HEK293 (cell line): ENCODE results near the gene OSBPL1A.

Experiments used
- CTCF ChIA-PET: fragments of 350-600 bp; formaldehyde crosslinking; extraction: SDS; loops from one replicate; lab custom pipeline; 2021; ENCODE audit warnings: antibody characterized with exemption; lab: Yijun Ruan, JAX
- POLR2A ChIA-PET: fragments of 300-600 bp; formaldehyde crosslinking; extraction: SDS; loops from one replicate; lab custom pipeline; 2020; ENCODE audit warnings: antibody characterized with exemption, inconsistent platforms; lab: Yijun Ruan, JAX
- H3K27ac ChIP-seq: fragments of 200-500 bp; sonication (Bioruptor generic); 2 replicates; pipeline ENCODE4 v1.5.1; 2014; ENCODE audit warnings: low read depth, low read length, control low read depth, inconsistent platforms; ENCODE audit errors: extremely low read depth
- H3K36me3 ChIP-seq, 2 experiments: fragments of 200-500 bp in 1 of 2; sonication (Bioruptor generic) in 1 of 2; 1 replicate in 1 of 2; 2 replicates in 1 of 2; pipeline ENCODE4 v1.5.1; 2014 to 2017; ENCODE audit warnings: inconsistent platforms in 2 of 2, low read length in 2 of 2; ENCODE audit not compliant: control insufficient read depth in 2 of 2, insufficient read depth in 1 of 2
- H3K4me1 ChIP-seq: fragments of 200-500 bp; sonication (Bioruptor generic); 2 replicates; pipeline ENCODE4 v1.5.1; 2014; ENCODE audit warnings: mild to moderate bottlenecking, low read length, inconsistent platforms; ENCODE audit not compliant: control insufficient read depth, insufficient read depth
- H3K4me3 ChIP-seq: 2 replicates; pipeline ENCODE4 v1.5.1; 2011; ENCODE audit warnings: low read depth, mild to moderate bottlenecking, control low read depth, low read length, moderate library complexity
- H3K9me3 ChIP-seq: fragments of 200-500 bp; sonication (Bioruptor generic); 2 replicates; pipeline ENCODE4 v1.5.1; 2014; ENCODE audit warnings: low read depth, low read length, inconsistent platforms; ENCODE audit not compliant: control insufficient read depth, insufficient read depth
- ZIC2 ChIP-seq: fragments of 450-650 bp; formaldehyde crosslinking; IDR thresholded peaks from 2 replicates; pipeline ENCODE4 v1.5.1; 2016; ENCODE audit warnings: missing biosample characterization, missing genetic modification characterization
- ZNF391 ChIP-seq: fragments of 450-650 bp; formaldehyde crosslinking; IDR thresholded peaks from 2 replicates; pipeline ENCODE4 v1.5.1; 2016; ENCODE audit warnings: low read depth, missing biosample characterization, missing genetic modification characterization, borderline replicate concordance
- ZNF510 ChIP-seq: fragments of 450-650 bp; formaldehyde crosslinking; IDR thresholded peaks from 2 replicates; pipeline ENCODE4 v1.5.1; 2018; ENCODE audit warnings: mild to moderate bottlenecking, missing genetic modification characterization, missing biosample characterization; ENCODE audit not compliant: insufficient replicate concordance
- ZNF658 ChIP-seq: fragments of 450-650 bp; formaldehyde crosslinking; IDR thresholded peaks from 2 replicates; pipeline ENCODE4; 2016; ENCODE audit warnings: missing biosample characterization, missing genetic modification characterization
- ZNF776 ChIP-seq: fragments of 450-650 bp; formaldehyde crosslinking; IDR thresholded peaks from 2 replicates; pipeline ENCODE4 v1.5.0; 2017; ENCODE audit warnings: missing biosample characterization, missing genetic modification characterization, borderline replicate concordance
- TF ChIP-seq, protein P1 (sequence below): fragments of 450-650 bp; formaldehyde crosslinking; IDR thresholded peaks from 2 replicates; pipeline ENCODE4 v1.5.1; 2016; ENCODE audit warnings: missing biosample characterization, missing genetic modification characterization
- TF ChIP-seq, protein P2 (sequence below): fragments of 450-650 bp; IDR thresholded peaks from 2 replicates; pipeline ENCODE4 v1.5.1; 2018; ENCODE audit warnings: missing biosample characterization, missing genetic modification characterization
- TF ChIP-seq, protein P3 (sequence below): fragments of 450-650 bp; formaldehyde crosslinking; conservative IDR thresholded peaks from 2 replicates; pipeline ENCODE4 v1.5.1; 2016; ENCODE audit warnings: low read depth, missing biosample characterization, missing genetic modification characterization
- TF ChIP-seq, protein P4 (sequence below): fragments of 450-650 bp; formaldehyde crosslinking; IDR thresholded peaks from 2 replicates; pipeline ENCODE4 v1.5.1; 2016; ENCODE audit warnings: missing biosample characterization, missing genetic modification characterization, borderline replicate concordance

OSBPL1A gene

DNA sequence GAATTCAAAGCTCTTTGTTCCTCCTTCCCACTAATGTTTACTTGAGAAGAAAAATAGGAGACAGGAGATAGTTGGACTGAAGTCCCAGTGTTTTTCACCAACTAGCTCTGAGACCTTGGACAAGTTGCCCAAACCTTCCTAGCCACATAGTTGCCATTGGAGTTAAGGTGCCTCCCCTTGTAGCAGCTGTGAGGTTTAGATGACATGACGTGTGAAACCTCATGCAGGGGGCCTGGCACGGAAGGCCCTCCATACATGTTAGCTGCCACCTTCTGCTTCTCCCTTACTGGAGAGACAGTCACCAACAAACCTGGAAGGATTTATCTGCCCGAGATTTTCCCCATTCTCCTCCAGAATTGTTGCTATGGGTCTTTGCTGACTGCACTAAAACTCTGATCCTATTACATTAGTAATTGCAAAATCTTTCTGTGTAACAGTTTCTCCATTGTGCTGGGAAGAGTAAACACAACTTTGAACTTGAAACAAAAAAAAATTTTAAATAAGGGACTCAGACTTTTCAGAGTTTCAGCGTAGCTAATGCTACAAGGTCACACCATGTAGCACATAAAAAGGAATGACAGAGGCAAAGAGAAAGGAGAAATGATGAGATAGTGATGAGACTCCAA, 282.6 kb downstream of the OSBPL1A start:
- Histone ChIP-seq H3K36me3 (no peaks in the 10 kb centered on the region), H3K4me3 (no peak overlapping the region), H3K27ac (no peak overlapping the region), H3K4me1 (no peaks in the 10 kb centered on the region), H3K9me3 (no peaks in the 10 kb centered on the region)
- ChIA-PET POLR2A (interaction anchor here (0.7 kb wide), 1 partner anchor 24 kb away, joined by 4 read pairs; the partner anchor contains the start of gene CABYR), CTCF (interaction anchor here (0.7 to 2.6 kb wide), 3 partner anchors 38 to 412 kb away, joined by 3 to 14 read pairs (median 3); no protein-coding TSS in a partner anchor)
- no peak for TF ChIP-seq ZNF776 (tag by site-specific recombination)
- TF ChIP-seq, protein P1, sequence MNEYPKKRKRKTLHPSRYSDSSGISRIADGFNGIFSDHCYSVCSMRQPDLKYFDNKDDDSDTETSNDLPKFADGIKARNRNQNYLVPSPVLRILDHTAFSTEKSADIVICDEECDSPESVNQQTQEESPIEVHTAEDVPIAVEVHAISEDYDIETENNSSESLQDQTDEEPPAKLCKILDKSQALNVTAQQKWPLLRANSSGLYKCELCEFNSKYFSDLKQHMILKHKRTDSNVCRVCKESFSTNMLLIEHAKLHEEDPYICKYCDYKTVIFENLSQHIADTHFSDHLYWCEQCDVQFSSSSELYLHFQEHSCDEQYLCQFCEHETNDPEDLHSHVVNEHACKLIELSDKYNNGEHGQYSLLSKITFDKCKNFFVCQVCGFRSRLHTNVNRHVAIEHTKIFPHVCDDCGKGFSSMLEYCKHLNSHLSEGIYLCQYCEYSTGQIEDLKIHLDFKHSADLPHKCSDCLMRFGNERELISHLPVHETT (tag by site-specific recombination): no peak
- TF ChIP-seq ZNF510 (tag by site-specific recombination): no peak

DNA sequence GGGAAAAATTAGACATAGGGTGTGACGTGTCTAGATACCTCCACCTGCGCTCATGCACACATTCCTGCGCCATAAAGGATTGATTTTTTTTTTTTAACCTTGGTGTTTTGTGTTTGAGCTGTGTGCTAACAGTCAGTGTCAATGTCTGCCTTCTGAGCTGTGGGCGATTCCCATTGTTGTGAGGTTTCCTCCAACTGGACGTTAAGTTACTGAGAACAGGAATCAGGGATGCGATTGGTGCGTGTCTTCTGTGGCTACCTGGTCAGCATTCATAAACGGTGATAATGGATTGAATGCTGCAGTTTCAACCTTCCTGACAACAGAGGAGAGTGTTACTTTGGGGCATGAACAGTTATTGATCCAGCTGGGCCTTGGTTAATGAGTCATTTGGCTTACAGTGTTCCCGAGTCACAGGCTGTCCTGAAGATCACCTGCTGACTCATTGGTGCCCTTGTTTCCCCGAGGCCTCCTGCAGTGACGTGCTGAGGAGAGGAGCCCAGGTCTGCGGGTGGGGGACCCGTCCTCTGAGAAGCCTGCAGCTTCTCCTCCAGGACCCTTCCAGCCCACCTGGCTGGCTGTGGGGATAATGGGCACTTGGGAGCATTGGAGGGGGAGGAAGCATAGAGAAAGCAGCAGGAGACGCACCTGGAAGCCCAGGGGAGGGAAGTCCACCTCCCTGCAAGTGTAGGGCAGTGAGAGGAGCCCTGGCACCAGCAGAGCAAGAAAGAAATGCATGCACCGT, 284.6 kb downstream of the OSBPL1A start:
- Histone ChIP-seq H3K36me3 (no peaks in the 10 kb centered on the region; a peak in 1 of 3 replicates), H3K4me3 (no peak overlapping the region), H3K4me1 (no peaks in the 10 kb centered on the region), H3K27ac (no peak overlapping the region), H3K9me3 (no peaks in the 10 kb centered on the region)
- ChIA-PET POLR2A (interaction anchor here (1.1 kb wide), 1 partner anchor 26 kb away, joined by 3 read pairs; the partner anchor contains the start of gene CABYR), CTCF (interaction anchor here (0.6 to 2.6 kb wide), 3 partner anchors 9 to 376 kb away, joined by 3 to 14 read pairs (median 3); no protein-coding TSS in a partner anchor)
- TF ChIP-seq, protein P2, sequence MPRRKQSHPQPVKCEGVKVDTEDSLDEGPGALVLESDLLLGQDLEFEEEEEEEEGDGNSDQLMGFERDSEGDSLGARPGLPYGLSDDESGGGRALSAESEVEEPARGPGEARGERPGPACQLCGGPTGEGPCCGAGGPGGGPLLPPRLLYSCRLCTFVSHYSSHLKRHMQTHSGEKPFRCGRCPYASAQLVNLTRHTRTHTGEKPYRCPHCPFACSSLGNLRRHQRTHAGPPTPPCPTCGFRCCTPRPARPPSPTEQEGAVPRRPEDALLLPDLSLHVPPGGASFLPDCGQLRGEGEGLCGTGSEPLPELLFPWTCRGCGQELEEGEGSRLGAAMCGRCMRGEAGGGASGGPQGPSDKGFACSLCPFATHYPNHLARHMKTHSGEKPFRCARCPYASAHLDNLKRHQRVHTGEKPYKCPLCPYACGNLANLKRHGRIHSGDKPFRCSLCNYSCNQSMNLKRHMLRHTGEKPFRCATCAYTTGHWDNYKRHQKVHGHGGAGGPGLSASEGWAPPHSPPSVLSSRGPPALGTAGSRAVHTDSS (tag by site-specific recombination): no peak
- TF ChIP-seq ZIC2 (tag by site-specific recombination): peak; percentile 74

DNA sequence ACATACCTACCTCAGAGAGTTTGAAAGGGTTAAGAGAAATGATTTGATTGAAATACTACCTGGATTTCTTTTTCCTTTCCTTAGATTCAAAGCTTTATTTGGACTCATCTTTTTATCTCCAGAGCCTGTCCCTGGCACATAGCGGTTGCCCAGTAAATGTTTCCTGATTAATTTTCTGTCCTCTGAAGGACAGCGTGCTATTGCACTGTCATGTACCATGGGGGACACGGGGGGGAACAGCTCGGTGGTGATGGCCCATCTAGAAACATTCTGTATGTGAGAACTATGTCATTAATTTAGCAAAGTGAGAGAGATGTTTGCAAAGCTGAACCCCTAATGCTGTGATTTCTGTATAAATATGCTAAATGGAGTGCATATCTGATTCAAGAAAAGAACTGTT, 285.2 kb downstream of the OSBPL1A start:
- Histone ChIP-seq H3K9me3 (no peaks in the 10 kb centered on the region), H3K27ac (no peak overlapping the region), H3K4me1 (no peaks in the 10 kb centered on the region), H3K36me3 (no peaks in the 10 kb centered on the region; a peak in 1 of 3 replicates), H3K4me3 (no peak overlapping the region)
- POLR2A ChIA-PET: no interaction called here
- TF ChIP-seq, protein P3, sequence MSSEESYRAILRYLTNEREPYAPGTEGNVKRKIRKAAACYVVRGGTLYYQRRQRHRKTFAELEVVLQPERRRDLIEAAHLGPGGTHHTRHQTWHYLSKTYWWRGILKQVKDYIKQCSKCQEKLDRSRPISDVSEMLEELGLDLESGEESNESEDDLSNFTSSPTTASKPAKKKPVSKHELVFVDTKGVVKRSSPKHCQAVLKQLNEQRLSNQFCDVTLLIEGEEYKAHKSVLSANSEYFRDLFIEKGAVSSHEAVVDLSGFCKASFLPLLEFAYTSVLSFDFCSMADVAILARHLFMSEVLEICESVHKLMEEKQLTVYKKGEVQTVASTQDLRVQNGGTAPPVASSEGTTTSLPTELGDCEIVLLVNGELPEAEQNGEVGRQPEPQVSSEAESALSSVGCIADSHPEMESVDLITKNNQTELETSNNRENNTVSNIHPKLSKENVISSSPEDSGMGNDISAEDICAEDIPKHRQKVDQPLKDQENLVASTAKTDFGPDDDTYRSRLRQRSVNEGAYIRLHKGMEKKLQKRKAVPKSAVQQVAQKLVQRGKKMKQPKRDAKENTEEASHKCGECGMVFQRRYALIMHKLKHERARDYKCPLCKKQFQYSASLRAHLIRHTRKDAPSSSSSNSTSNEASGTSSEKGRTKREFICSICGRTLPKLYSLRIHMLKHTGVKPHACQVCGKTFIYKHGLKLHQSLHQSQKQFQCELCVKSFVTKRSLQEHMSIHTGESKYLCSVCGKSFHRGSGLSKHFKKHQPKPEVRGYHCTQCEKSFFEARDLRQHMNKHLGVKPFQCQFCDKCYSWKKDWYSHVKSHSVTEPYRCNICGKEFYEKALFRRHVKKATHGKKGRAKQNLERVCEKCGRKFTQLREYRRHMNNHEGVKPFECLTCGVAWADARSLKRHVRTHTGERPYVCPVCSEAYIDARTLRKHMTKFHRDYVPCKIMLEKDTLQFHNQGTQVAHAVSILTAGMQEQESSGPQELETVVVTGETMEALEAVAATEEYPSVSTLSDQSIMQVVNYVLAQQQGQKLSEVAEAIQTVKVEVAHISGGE (tag by site-specific recombination): no peak
- TF ChIP-seq ZNF391 (tag by site-specific recombination) (no peak), ZNF658 (no peak)
- TF ChIP-seq, protein P4, sequence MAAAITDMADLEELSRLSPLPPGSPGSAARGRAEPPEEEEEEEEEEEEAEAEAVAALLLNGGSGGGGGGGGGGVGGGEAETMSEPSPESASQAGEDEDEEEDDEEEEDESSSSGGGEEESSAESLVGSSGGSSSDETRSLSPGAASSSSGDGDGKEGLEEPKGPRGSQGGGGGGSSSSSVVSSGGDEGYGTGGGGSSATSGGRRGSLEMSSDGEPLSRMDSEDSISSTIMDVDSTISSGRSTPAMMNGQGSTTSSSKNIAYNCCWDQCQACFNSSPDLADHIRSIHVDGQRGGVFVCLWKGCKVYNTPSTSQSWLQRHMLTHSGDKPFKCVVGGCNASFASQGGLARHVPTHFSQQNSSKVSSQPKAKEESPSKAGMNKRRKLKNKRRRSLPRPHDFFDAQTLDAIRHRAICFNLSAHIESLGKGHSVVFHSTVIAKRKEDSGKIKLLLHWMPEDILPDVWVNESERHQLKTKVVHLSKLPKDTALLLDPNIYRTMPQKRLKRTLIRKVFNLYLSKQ: no peak
- CTCF ChIA-PET: no interaction called here
